Stimulated activated CD4-positive, alpha-beta T cell treated with anti-CD3 and anti-CD28 coated beads, Interleukin-15, amount 100 ng/mL, for 1 hour (primary cell): ENCODE data around the gene PNKD.

Source experiments
- DNase-seq, 2 donors: peaks; one replicate each; pipeline ENCODE4 v3.0.0-alpha.2; 2020; ENCODE audit warnings: low read depth in 1 of 2, low spot score in 1 of 2

Gene PNKD

GRCh38 chr2:218256612-218257350 lies 13.5 kb upstream of the PNKD start:
- no peak for DNase-seq

- DNase-seq = peak; percentile 34 to 45
Measured at GRCh38 chr2:218257390-218257981, 12.8 kb upstream of the PNKD start.

GRCh38 chr2:218259099-218259961 lies 11.0 kb upstream of the PNKD start:
- no peak for DNase-seq

GRCh38 chr2:218260166-218260565 lies 10.2 kb upstream of the PNKD start:
- DNase-seq = no peak

- DNase-seq = no peak
Measured at GRCh38 chr2:218260742-218261422, 9.4 kb upstream of the PNKD start, which contains the start of gene GPBAR1. TSS of gene GPBAR1 (plus strand) at chr2:218261015. CDS start at chr2:218262725, 1,710 bp downstream.

GRCh38 chr2:218261423-218262236 lies 8.7 kb upstream of the PNKD start:
- no peak for DNase-seq

- DNase-seq = no peak
Measured at GRCh38 chr2:218262237-218262600, 8.1 kb upstream of the PNKD start.

GRCh38 chr2:218262631-218263586 lies 7.4 kb upstream of the PNKD start:
- no peak for DNase-seq

GRCh38 chr2:218263817-218264641 lies 6.3 kb upstream of the PNKD start:
- no peak for DNase-seq

GRCh38 chr2:218264773-218265561 lies 5.4 kb upstream of the PNKD start:
- DNase-seq = no peak

- no peak for DNase-seq
Measured at GRCh38 chr2:218265626-218266025, 4.7 kb upstream of the PNKD start.

- DNase-seq = no peak
Measured at GRCh38 chr2:218266316-218266979, 3.9 kb upstream of the PNKD start.

GRCh38 chr2:218267259-218267658 lies 3.1 kb upstream of the PNKD start:
- DNase-seq = no peak

GRCh38 chr2:218270721-218271486 lies 585 bp downstream of the PNKD start:
- no peak for DNase-seq

GRCh38 chr2:218271487-218271797 lies 1.1 kb downstream of the PNKD start:
- DNase-seq = no peak

- DNase-seq = no peak
Measured at GRCh38 chr2:218271865-218272530, 1.7 kb downstream of the PNKD start.
